ENCODE results near the gene GPR137C.

Gene GPR137C

DNA sequence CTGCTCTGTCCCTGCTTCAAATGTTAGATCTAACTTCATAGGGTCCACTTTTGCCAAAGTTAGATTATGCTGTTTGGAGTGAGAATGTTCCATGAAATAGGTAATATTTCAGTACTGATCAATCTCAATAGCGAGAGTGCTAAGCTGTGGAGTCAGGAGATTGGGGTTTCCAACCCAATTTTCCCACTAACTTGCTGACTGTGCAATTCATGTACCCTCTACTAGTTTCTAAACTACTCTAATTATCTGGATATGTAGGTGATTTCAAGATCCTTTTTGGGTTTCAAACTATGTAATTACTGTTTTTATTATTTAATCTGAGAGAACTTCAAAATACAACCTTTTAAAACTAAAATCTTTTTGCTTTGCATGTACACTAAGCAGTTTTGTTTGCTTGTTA is 45.9 kb downstream of the GPR137C start:
- TF ChIP-seq, protein P1, sequence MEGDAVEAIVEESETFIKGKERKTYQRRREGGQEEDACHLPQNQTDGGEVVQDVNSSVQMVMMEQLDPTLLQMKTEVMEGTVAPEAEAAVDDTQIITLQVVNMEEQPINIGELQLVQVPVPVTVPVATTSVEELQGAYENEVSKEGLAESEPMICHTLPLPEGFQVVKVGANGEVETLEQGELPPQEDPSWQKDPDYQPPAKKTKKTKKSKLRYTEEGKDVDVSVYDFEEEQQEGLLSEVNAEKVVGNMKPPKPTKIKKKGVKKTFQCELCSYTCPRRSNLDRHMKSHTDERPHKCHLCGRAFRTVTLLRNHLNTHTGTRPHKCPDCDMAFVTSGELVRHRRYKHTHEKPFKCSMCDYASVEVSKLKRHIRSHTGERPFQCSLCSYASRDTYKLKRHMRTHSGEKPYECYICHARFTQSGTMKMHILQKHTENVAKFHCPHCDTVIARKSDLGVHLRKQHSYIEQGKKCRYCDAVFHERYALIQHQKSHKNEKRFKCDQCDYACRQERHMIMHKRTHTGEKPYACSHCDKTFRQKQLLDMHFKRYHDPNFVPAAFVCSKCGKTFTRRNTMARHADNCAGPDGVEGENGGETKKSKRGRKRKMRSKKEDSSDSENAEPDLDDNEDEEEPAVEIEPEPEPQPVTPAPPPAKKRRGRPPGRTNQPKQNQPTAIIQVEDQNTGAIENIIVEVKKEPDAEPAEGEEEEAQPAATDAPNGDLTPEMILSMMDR (IDR thresholded peaks at IDR 0.05; ENCODE audit: borderline replicate concordance, extremely low read depth, low read length, poor library complexity, severe bottlenecking) = no peak
- TF ChIP-seq EZH2 (IDR thresholded peaks at IDR 0.05; ENCODE audit: borderline replicate concordance, low read depth, low read length, severe bottlenecking) = no peak
- H3K9ac ChIP-seq (ENCODE audit: low read depth, low read length) = no peak overlapping the region
- no peaks in the 10 kb centered on the region for H3K36me3 ChIP-seq (ENCODE audit: insufficient read depth, low read length)
- no peaks in the 10 kb centered on the region for H3K27me3 ChIP-seq (ENCODE audit: insufficient read depth, low read length, poor library complexity)
- no peak overlapping the region for H3K27ac ChIP-seq (ENCODE audit: low read length)
- H4K20me1 ChIP-seq (ENCODE audit: insufficient read depth, low read length) = no peaks in the 10 kb centered on the region
- H2AFZ ChIP-seq (ENCODE audit: low read depth, low read length) = no peak overlapping the region
- H3K9me3 ChIP-seq (ENCODE audit: insufficient read depth, low read length, severe bottlenecking) = no peaks in the 10 kb centered on the region
- H3K4me1 ChIP-seq (ENCODE audit: insufficient read depth, low read length) = no peaks in the 10 kb centered on the region
- DNase-seq (no peak), ATAC-seq (ENCODE audit: insufficient read depth, low read depth) (no peak)
- no peaks in the 10 kb centered on the region for H3K79me2 ChIP-seq (ENCODE audit: insufficient read depth, low read length)
- no peak overlapping the region for H3K4me3 ChIP-seq (ENCODE audit: low read depth in 1 of 2, low read length in 2 of 2)
- H3K4me2 ChIP-seq (ENCODE audit: insufficient read depth, low read length) = no peak overlapping the region

DNA sequence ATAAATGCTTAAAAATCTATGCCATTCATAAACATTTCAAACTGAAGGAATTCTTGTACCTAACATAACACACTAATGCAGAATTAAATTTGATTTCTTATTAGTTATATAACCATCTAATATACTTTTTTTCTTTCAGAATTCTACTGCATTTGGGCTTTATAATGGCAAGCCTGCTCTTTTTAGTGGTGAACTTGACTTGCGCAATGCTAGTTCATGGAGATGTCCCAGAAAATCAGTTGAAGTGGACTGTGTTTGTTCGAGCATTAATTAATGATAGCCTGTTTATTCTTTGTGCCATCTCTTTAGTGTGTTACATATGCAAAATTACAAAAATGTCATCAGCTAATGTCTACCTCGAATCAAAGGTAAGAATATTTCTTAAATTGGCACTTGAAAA is 47.3 kb downstream of the GPR137C start:
- Histone ChIP-seq H3K36me3 (ENCODE audit: insufficient read depth, low read length) (no peaks in the 10 kb centered on the region), H3K79me2 (ENCODE audit: insufficient read depth, low read length) (no peaks in the 10 kb centered on the region), H3K9me3 (ENCODE audit: insufficient read depth, low read length, severe bottlenecking) (no peaks in the 10 kb centered on the region), H2AFZ (ENCODE audit: low read depth, low read length) (no peak overlapping the region), H3K9ac (ENCODE audit: low read depth, low read length) (no peak overlapping the region), H3K27me3 (ENCODE audit: insufficient read depth, low read length, poor library complexity) (no peaks in the 10 kb centered on the region), H3K4me1 (ENCODE audit: insufficient read depth, low read length) (no peaks in the 10 kb centered on the region), H4K20me1 (ENCODE audit: insufficient read depth, low read length) (no peaks in the 10 kb centered on the region), H3K4me2 (ENCODE audit: insufficient read depth, low read length) (no peak overlapping the region), H3K27ac (ENCODE audit: low read length) (no peak overlapping the region), H3K4me3 (ENCODE audit: low read depth in 1 of 2, low read length in 2 of 2) (no peak overlapping the region)
- TF ChIP-seq, protein P1 (IDR thresholded peaks at IDR 0.05; ENCODE audit: borderline replicate concordance, extremely low read depth, low read length, poor library complexity, severe bottlenecking) = no peak
- no peak for TF ChIP-seq EZH2 (IDR thresholded peaks at IDR 0.05; ENCODE audit: borderline replicate concordance, low read depth, low read length, severe bottlenecking)
- ATAC-seq (ENCODE audit: insufficient read depth, low read depth) = no peak
- no peak for DNase-seq

DNA sequence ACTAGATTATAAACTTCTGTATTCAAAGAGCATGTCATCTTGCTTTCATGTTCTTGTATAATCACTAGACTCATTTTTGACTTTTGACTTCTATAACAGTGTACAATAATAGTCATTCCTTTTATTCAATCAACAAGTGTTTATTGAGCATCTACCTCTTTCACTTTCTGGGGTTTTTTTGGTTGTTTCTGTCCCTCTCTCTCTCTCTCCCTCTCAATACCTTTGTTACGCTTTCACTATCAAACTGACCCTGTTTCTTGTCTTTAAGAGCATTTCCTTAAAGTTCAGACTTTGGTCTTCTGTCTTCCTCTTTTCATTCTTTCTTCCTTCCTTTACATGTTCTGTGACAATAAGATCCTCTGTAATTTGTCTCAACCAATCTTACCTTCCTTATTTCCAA is 49.5 kb downstream of the GPR137C start:
- Histone ChIP-seq H3K27ac (ENCODE audit: low read length) (no peak overlapping the region), H3K4me2 (ENCODE audit: insufficient read depth, low read length) (no peak overlapping the region), H3K4me3 (ENCODE audit: low read depth in 1 of 2, low read length in 2 of 2) (no peak overlapping the region), H3K9ac (ENCODE audit: low read depth, low read length) (no peak overlapping the region), H3K9me3 (ENCODE audit: insufficient read depth, low read length, severe bottlenecking) (no peaks in the 10 kb centered on the region), H3K79me2 (ENCODE audit: insufficient read depth, low read length) (no peaks in the 10 kb centered on the region), H2AFZ (ENCODE audit: low read depth, low read length) (peak overlapping the region; percentile 1; the same call in 1 of the 2 replicates), H4K20me1 (ENCODE audit: insufficient read depth, low read length) (no peaks in the 10 kb centered on the region), H3K4me1 (ENCODE audit: insufficient read depth, low read length) (no peaks in the 10 kb centered on the region), H3K27me3 (ENCODE audit: insufficient read depth, low read length, poor library complexity) (no peaks in the 10 kb centered on the region), H3K36me3 (ENCODE audit: insufficient read depth, low read length) (no peaks in the 10 kb centered on the region)
- no peak for DNase-seq
- TF ChIP-seq EZH2 (IDR thresholded peaks at IDR 0.05; ENCODE audit: borderline replicate concordance, low read depth, low read length, severe bottlenecking) = no peak
- TF ChIP-seq, protein P1 (IDR thresholded peaks at IDR 0.05; ENCODE audit: borderline replicate concordance, extremely low read depth, low read length, poor library complexity, severe bottlenecking) = no peak
- no peak for ATAC-seq (ENCODE audit: insufficient read depth, low read depth)

DNA sequence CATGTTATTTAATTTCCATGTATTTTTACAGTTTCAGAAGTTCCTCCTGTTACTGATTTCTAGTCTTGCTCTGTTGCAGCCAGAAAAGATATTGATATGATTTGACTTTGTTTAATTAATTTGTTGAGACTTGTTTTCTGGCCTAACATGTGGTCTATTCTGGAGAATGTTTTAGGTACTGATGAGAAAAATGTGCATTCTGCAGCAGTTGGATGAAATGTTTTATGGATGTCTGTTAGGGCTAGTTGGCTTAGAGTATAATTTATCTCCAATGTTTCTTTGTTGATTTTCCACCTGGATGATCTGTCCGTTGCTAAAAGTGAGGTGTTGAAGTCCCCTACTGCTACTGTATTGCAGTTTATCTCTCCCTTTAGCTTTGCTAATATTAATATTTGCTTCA is 54.4 kb downstream of the GPR137C start:
- Histone ChIP-seq H4K20me1 (ENCODE audit: insufficient read depth, low read length) (no peaks in the 10 kb centered on the region), H3K9me3 (ENCODE audit: insufficient read depth, low read length, severe bottlenecking) (no peaks in the 10 kb centered on the region)

More for the DNA sequence above, 54.4 kb downstream of the GPR137C start:
- Histone ChIP-seq H2AFZ (ENCODE audit: low read depth, low read length) (no peak overlapping the region), H3K4me1 (ENCODE audit: insufficient read depth, low read length) (no peaks in the 10 kb centered on the region), H3K9ac (ENCODE audit: low read depth, low read length) (no peak overlapping the region), H3K4me3 (ENCODE audit: low read depth in 1 of 2, low read length in 2 of 2) (no peak overlapping the region), H3K4me2 (ENCODE audit: insufficient read depth, low read length) (no peak overlapping the region), H3K79me2 (ENCODE audit: insufficient read depth, low read length) (no peaks in the 10 kb centered on the region), H3K36me3 (ENCODE audit: insufficient read depth, low read length) (no peaks in the 10 kb centered on the region), H3K27ac (ENCODE audit: low read length) (no peak overlapping the region), H3K27me3 (ENCODE audit: insufficient read depth, low read length, poor library complexity) (no peaks in the 10 kb centered on the region)
- no peak for TF ChIP-seq EZH2 (IDR thresholded peaks at IDR 0.05; ENCODE audit: borderline replicate concordance, low read depth, low read length, severe bottlenecking)
- TF ChIP-seq, protein P1 (IDR thresholded peaks at IDR 0.05; ENCODE audit: borderline replicate concordance, extremely low read depth, low read length, poor library complexity, severe bottlenecking) = no peak
- DNase-seq = no peak
- ATAC-seq (ENCODE audit: insufficient read depth, low read depth) = no peak
